WTC11 (cell line): ENCODE measurements around the gene TRPV2. TPM values are rescaled to one million over a fixed set of nuclear protein-coding genes. Genes with fewer than 3 reads are reported as not detected.

ENCODE experiments used
- ATAC-seq: fragments of 200-7000 bp; cut with Tn5 transposase; 2 replicates; pipeline ENCODE4 v1.10.0; 2021; ENCODE audit warnings: mild to moderate bottlenecking, moderate library complexity
- CTCF ChIA-PET: fragments of 300-600 bp; sonication (Branson Sonifier 250); formaldehyde crosslinking; loops from one replicate; lab custom pipeline; 2021; ENCODE audit warnings: antibody characterized with exemption; lab: Charles Lee
- POLR2A ChIA-PET: fragments of 350-600 bp; sonication (Branson Sonifier 250); formaldehyde crosslinking; loops from one replicate; lab custom pipeline; 2021; ENCODE audit warnings: antibody characterized with exemption; lab: Charles Lee
- DNase-seq: peaks from one replicate; pipeline ENCODE4 v3.0.0; 2021; ENCODE audit warnings: low spot score
- H3K27ac Mint-ChIP-seq: 2 replicates; pipeline ENCODE4 v1.8.0; 2021; ENCODE audit warnings: mixed read lengths
- H3K27me3 Mint-ChIP-seq: 2 replicates; pipeline ENCODE4 v1.8.0; 2021; ENCODE audit warnings: low read depth, mild to moderate bottlenecking, moderate library complexity, mixed read lengths
- H3K36me3 Mint-ChIP-seq: 2 replicates; pipeline ENCODE4 v1.8.0; 2021; ENCODE audit warnings: mixed read lengths
- H3K4me1 Mint-ChIP-seq: 2 replicates; pipeline ENCODE4 v1.8.0; 2022; ENCODE audit warnings: mixed read lengths
- H3K4me3 Mint-ChIP-seq: 2 replicates; pipeline ENCODE4 v1.8.0; 2021; ENCODE audit warnings: mild to moderate bottlenecking, moderate library complexity, mixed read lengths
- H3K9me3 Mint-ChIP-seq: 2 replicates; pipeline ENCODE4 v1.8.0; 2021; ENCODE audit warnings: mixed read lengths
- HMGA2 ChIP-seq: fragments of 250-450 bp; sonication (Bioruptor Pico); IDR thresholded peaks from 2 replicates; pipeline ENCODE4 v1.4.0; 2021; ENCODE audit warnings: mild to moderate bottlenecking, moderate library complexity
- NFE2L1 ChIP-seq: sonication (generic); formaldehyde crosslinking; IDR thresholded peaks from 2 replicates; pipeline ENCODE4 v1.8.1; 2023; ENCODE audit warnings: missing genetic modification reagents
- NFYB ChIP-seq: sonication (generic); formaldehyde crosslinking; conservative IDR thresholded peaks from 2 replicates; pipeline ENCODE4 v1.8.0; 2022; ENCODE audit warnings: low read depth, missing genetic modification reagents
- OVOL2 ChIP-seq: fragments of 250-450 bp; sonication (Bioruptor Pico); IDR thresholded peaks from 2 replicates; pipeline ENCODE4 v1.9.0; 2021; ENCODE audit warnings: mild to moderate bottlenecking, borderline replicate concordance
- SP1 ChIP-seq: sonication (generic); formaldehyde crosslinking; conservative IDR thresholded peaks from 2 replicates; pipeline ENCODE4 v1.8.1; 2022; ENCODE audit warnings: missing genetic modification reagents
- TEAD1 ChIP-seq: sonication (generic); formaldehyde crosslinking; IDR thresholded peaks from 2 replicates; pipeline ENCODE4 v1.8.0; 2022; ENCODE audit warnings: mild to moderate bottlenecking, missing genetic modification reagents
- total RNA-seq: library from RNA; stranded (reverse); gene quantifications from 3 replicates; pipeline ENCODE4 v1.2.3, GENCODE V29; 2021
- TF ChIP-seq, protein P1 (sequence below): sonication (generic); formaldehyde crosslinking; IDR thresholded peaks from 2 replicates; pipeline ENCODE4 v1.8.0; 2022; ENCODE audit warnings: missing genetic modification reagents
- TF ChIP-seq, protein P2 (sequence below): fragments of 250-450 bp; sonication (Bioruptor Pico); IDR thresholded peaks from 2 replicates; pipeline ENCODE4 v1.9.0; 2021; ENCODE audit warnings: mild to moderate bottlenecking
- TF ChIP-seq, protein P3 (sequence below): sonication (generic); formaldehyde crosslinking; IDR thresholded peaks from 2 replicates; pipeline ENCODE4 v1.8.1; 2023; ENCODE audit warnings: mild to moderate bottlenecking, missing genetic modification reagents, moderate library complexity
- TF ChIP-seq, protein P4 (sequence below): fragments of 250-450 bp; sonication (Bioruptor Pico); IDR thresholded peaks from 2 replicates; pipeline ENCODE4 v2.1.2; 2022; ENCODE audit warnings: mild to moderate bottlenecking, moderate library complexity
- TF ChIP-seq, protein P5 (sequence below): sonication (generic); formaldehyde crosslinking; IDR thresholded peaks from 2 replicates; pipeline ENCODE4 v1.8.1; 2023; ENCODE audit warnings: mild to moderate bottlenecking, missing genetic modification reagents, borderline replicate concordance
- TF ChIP-seq, protein P6 (sequence below): sonication (generic); formaldehyde crosslinking; IDR thresholded peaks from 2 replicates; pipeline ENCODE4 v1.8.1; 2023; ENCODE audit warnings: mild to moderate bottlenecking, missing genetic modification reagents

TRPV2 gene
- total RNA-seq, 1 experiment from 2014 or later = 3.5 TPM

DNA sequence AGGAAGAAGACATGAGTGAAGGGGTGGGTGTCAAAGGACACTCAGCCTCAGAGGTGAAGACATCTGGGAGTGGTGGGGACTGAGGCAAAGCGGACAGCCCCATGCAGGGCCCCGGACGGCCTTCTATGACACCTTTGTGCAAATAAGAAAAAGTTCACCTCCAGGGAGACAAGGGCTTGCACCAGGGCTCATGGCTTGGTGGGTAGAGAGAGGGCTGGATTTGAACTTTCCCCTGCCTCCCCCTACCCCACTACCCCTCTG is 46.2 kb downstream of the TRPV2 start:
- CTCF ChIA-PET = interaction anchor here (1.1 to 7.6 kb wide), 5 partner anchors 11 to 128 kb away, joined by 3 to 56 read pairs (median 4); no protein-coding TSS in a partner anchor
- no peak for DNase-seq
- TF ChIP-seq NFYB = no peak
- TF ChIP-seq, protein P1, sequence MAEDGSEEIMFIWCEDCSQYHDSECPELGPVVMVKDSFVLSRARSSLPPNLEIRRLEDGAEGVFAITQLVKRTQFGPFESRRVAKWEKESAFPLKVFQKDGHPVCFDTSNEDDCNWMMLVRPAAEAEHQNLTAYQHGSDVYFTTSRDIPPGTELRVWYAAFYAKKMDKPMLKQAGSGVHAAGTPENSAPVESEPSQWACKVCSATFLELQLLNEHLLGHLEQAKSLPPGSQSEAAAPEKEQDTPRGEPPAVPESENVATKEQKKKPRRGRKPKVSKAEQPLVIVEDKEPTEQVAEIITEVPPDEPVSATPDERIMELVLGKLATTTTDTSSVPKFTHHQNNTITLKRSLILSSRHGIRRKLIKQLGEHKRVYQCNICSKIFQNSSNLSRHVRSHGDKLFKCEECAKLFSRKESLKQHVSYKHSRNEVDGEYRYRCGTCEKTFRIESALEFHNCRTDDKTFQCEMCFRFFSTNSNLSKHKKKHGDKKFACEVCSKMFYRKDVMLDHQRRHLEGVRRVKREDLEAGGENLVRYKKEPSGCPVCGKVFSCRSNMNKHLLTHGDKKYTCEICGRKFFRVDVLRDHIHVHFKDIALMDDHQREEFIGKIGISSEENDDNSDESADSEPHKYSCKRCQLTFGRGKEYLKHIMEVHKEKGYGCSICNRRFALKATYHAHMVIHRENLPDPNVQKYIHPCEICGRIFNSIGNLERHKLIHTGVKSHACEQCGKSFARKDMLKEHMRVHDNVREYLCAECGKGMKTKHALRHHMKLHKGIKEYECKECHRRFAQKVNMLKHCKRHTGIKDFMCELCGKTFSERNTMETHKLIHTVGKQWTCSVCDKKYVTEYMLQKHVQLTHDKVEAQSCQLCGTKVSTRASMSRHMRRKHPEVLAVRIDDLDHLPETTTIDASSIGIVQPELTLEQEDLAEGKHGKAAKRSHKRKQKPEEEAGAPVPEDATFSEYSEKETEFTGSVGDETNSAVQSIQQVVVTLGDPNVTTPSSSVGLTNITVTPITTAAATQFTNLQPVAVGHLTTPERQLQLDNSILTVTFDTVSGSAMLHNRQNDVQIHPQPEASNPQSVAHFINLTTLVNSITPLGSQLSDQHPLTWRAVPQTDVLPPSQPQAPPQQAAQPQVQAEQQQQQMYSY (CRISPR knock-in tag) = no peak
- no peak for TF ChIP-seq HMGA2 (CRISPR knock-in tag)
- TF ChIP-seq, protein P2, sequence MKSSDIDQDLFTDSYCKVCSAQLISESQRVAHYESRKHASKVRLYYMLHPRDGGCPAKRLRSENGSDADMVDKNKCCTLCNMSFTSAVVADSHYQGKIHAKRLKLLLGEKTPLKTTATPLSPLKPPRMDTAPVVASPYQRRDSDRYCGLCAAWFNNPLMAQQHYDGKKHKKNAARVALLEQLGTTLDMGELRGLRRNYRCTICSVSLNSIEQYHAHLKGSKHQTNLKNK (CRISPR knock-in tag) = no peak
- TF ChIP-seq, protein P3, sequence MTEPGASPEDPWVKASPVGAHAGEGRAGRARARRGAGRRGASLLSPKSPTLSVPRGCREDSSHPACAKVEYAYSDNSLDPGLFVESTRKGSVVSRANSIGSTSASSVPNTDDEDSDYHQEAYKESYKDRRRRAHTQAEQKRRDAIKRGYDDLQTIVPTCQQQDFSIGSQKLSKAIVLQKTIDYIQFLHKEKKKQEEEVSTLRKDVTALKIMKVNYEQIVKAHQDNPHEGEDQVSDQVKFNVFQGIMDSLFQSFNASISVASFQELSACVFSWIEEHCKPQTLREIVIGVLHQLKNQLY (CRISPR knock-in tag) = no peak
- no peak for TF ChIP-seq SP1
- TF ChIP-seq, protein P4, sequence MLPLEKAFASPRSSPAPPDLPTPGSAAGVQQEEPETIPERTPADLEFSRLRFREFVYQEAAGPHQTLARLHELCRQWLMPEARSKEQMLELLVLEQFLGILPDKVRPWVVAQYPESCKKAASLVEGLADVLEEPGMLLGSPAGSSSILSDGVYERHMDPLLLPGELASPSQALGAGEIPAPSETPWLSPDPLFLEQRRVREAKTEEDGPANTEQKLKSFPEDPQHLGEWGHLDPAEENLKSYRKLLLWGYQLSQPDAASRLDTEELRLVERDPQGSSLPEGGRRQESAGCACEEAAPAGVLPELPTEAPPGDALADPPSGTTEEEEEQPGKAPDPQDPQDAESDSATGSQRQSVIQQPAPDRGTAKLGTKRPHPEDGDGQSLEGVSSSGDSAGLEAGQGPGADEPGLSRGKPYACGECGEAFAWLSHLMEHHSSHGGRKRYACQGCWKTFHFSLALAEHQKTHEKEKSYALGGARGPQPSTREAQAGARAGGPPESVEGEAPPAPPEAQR (CRISPR knock-in tag) = no peak
- no peak for TF ChIP-seq OVOL2 (CRISPR knock-in tag)
- TF ChIP-seq NFE2L1 = no peak
- TF ChIP-seq, protein P5, sequence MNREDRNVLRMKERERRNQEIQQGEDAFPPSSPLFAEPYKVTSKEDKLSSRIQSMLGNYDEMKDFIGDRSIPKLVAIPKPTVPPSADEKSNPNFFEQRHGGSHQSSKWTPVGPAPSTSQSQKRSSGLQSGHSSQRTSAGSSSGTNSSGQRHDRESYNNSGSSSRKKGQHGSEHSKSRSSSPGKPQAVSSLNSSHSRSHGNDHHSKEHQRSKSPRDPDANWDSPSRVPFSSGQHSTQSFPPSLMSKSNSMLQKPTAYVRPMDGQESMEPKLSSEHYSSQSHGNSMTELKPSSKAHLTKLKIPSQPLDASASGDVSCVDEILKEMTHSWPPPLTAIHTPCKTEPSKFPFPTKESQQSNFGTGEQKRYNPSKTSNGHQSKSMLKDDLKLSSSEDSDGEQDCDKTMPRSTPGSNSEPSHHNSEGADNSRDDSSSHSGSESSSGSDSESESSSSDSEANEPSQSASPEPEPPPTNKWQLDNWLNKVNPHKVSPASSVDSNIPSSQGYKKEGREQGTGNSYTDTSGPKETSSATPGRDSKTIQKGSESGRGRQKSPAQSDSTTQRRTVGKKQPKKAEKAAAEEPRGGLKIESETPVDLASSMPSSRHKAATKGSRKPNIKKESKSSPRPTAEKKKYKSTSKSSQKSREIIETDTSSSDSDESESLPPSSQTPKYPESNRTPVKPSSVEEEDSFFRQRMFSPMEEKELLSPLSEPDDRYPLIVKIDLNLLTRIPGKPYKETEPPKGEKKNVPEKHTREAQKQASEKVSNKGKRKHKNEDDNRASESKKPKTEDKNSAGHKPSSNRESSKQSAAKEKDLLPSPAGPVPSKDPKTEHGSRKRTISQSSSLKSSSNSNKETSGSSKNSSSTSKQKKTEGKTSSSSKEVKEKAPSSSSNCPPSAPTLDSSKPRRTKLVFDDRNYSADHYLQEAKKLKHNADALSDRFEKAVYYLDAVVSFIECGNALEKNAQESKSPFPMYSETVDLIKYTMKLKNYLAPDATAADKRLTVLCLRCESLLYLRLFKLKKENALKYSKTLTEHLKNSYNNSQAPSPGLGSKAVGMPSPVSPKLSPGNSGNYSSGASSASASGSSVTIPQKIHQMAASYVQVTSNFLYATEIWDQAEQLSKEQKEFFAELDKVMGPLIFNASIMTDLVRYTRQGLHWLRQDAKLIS (CRISPR knock-in tag) = no peak
- TF ChIP-seq, protein P6, sequence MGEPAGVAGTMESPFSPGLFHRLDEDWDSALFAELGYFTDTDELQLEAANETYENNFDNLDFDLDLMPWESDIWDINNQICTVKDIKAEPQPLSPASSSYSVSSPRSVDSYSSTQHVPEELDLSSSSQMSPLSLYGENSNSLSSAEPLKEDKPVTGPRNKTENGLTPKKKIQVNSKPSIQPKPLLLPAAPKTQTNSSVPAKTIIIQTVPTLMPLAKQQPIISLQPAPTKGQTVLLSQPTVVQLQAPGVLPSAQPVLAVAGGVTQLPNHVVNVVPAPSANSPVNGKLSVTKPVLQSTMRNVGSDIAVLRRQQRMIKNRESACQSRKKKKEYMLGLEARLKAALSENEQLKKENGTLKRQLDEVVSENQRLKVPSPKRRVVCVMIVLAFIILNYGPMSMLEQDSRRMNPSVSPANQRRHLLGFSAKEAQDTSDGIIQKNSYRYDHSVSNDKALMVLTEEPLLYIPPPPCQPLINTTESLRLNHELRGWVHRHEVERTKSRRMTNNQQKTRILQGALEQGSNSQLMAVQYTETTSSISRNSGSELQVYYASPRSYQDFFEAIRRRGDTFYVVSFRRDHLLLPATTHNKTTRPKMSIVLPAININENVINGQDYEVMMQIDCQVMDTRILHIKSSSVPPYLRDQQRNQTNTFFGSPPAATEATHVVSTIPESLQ = no peak
- TF ChIP-seq TEAD1 (CRISPR knock-in tag) = no peak
- POLR2A ChIA-PET = no interaction called here
- Mint-ChIP-seq H3K36me3 (peaks cover 15% of the 10 kb centered on the region; the same call in 1 of the 2 replicates), H3K4me3 (no peak overlapping the region), H3K27ac (no peak overlapping the region), H3K9me3 (no peaks in the 10 kb centered on the region), H3K27me3 (no peaks in the 10 kb centered on the region; the same call in 1 of the 2 replicates), H3K4me1 (peaks cover 58% of the 10 kb centered on the region)
- ATAC-seq = no peak
